Activated CD8-positive, alpha-beta T cell treated with anti-CD3 and anti-CD28 coated beads for 36 hours (primary cell): ENCODE measurements around the gene DIO3. TPM values are rescaled to one million over a fixed set of nuclear protein-coding genes. Genes with fewer than 3 reads are reported as not detected.
"Not testable (repeated sequence)": the region's sequence is repeated elsewhere in the genome, so short reads cannot be mapped to it uniquely, and the experiment has no call there.

Experiments
- ATAC-seq: fragments of 200-7000 bp; cut with Tn5 transposase; one replicate; pipeline ENCODE4 v1.10.0; 2021; ENCODE audit warnings: mild to moderate bottlenecking, moderate library complexity
- CTCF ChIA-PET: fragments of 350-600 bp; sonication (Branson Sonifier 250); formaldehyde crosslinking; loops from one replicate; lab custom pipeline; 2021; ENCODE audit warnings: antibody characterized with exemption; lab: Charles Lee
- POLR2A ChIA-PET: fragments of 350-600 bp; sonication (Branson Sonifier 250); formaldehyde crosslinking; loops from one replicate; lab custom pipeline; 2021; ENCODE audit warnings: antibody characterized with exemption; lab: Charles Lee
- DNase-seq: peaks from one replicate; pipeline ENCODE4 v3.0.0-alpha.2; 2020
- H3K27ac Mint-ChIP-seq: one replicate; pipeline ENCODE4 v1.8.0; 2021; ENCODE audit warnings: mild to moderate bottlenecking, mixed read lengths
- H3K27me3 Mint-ChIP-seq: one replicate; pipeline ENCODE4 v1.8.0; 2021; ENCODE audit warnings: mixed read lengths
- H3K36me3 Mint-ChIP-seq: one replicate; pipeline ENCODE4 v1.8.0; 2021; ENCODE audit warnings: low read depth, mixed read lengths
- H3K4me1 Mint-ChIP-seq: one replicate; pipeline ENCODE4 v1.8.0; 2021; ENCODE audit warnings: low read depth, mixed read lengths
- H3K4me3 Mint-ChIP-seq: one replicate; pipeline ENCODE4 v1.8.0; 2021; ENCODE audit warnings: mild to moderate bottlenecking, moderate library complexity, mixed read lengths
- H3K9me3 Mint-ChIP-seq: one replicate; pipeline ENCODE4 v1.8.0; 2021; ENCODE audit warnings: mixed read lengths
- intact Hi-C: fragments of 100-400 bp; cut with micrococcal nuclease; formaldehyde crosslinking; loops from one replicate; pipeline ENCODE4 v1.10.0; 2022
- total RNA-seq, 2 experiments: library from RNA; stranded (reverse); gene quantifications; one replicate each; pipeline ENCODE4 v1.2.3, GENCODE V29; 2021
- TF ChIP-seq, protein P1 (sequence below): fragments of 200-600 bp; IDR thresholded peaks from one replicate; pipeline ENCODE4 v1.8.0; 2022; ENCODE audit warnings: antibody characterized with exemption, mild to moderate bottlenecking

Gene DIO3
- total RNA-seq, 2 experiments from 2014 or later: not detected

DNA sequence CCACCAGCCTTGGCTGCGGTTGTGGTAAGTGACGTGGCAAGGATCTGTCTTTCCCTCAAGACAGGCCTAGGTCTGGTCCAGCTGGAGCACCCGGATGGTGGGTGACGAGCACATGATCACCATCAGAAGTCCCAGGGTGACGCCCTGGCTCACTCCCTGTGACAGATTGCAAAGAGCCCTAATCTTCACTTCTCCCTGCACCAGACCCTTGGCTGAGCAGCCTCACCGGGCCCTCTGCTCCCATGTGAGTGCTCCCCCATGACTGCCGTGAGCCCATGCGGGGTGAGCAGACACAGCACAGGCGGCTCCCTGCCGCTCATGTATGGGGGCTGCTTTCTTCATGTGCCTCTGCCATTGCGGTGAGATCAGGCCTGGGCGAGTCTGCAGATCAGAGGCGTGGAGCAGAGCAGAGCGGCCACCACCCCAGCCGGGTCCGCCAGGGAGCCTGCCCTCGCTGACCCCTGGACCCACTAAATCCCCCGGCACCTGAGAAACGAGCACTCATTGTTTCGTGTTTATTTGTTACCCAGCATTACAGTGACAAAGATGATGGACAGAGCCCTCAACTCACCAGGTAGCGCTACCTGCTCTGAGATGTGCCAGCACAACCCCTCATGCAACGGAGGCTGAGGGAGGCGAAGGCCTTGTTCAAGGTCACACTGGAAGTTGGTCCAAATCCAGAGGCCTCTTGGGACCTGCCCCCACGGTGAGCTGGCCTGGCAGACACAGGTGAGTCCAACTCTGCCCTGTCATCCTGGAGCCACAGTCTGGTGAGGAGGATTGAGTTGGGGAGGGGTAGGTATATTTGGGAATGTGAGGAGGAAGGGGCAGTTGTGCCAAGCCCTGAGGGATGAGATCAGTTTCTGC lies 9.3 kb upstream of the DIO3 start:
- POLR2A ChIA-PET: no interaction called here
- no peak overlapping the region for H3K27ac Mint-ChIP-seq
- H3K36me3 Mint-ChIP-seq: no peaks in the 10 kb centered on the region
- H3K9me3 Mint-ChIP-seq: no peaks in the 10 kb centered on the region
- no peak for ATAC-seq
- H3K4me3 Mint-ChIP-seq: no peak overlapping the region
- CTCF ChIA-PET: no interaction called here
- peaks cover 4% of the 10 kb centered on the region for H3K27me3 Mint-ChIP-seq
- intact Hi-C loops: no loop called here
- TF ChIP-seq, protein P1, sequence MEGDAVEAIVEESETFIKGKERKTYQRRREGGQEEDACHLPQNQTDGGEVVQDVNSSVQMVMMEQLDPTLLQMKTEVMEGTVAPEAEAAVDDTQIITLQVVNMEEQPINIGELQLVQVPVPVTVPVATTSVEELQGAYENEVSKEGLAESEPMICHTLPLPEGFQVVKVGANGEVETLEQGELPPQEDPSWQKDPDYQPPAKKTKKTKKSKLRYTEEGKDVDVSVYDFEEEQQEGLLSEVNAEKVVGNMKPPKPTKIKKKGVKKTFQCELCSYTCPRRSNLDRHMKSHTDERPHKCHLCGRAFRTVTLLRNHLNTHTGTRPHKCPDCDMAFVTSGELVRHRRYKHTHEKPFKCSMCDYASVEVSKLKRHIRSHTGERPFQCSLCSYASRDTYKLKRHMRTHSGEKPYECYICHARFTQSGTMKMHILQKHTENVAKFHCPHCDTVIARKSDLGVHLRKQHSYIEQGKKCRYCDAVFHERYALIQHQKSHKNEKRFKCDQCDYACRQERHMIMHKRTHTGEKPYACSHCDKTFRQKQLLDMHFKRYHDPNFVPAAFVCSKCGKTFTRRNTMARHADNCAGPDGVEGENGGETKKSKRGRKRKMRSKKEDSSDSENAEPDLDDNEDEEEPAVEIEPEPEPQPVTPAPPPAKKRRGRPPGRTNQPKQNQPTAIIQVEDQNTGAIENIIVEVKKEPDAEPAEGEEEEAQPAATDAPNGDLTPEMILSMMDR: no peak
- no peaks in the 10 kb centered on the region for H3K4me1 Mint-ChIP-seq
- no peak for DNase-seq

- Mint-ChIP-seq H3K36me3 (no peaks in the 10 kb centered on the region), H3K4me3 (no peak overlapping the region), H3K4me1 (no peaks in the 10 kb centered on the region), H3K27me3 (peaks cover 4% of the 10 kb centered on the region), H3K9me3 (no peaks in the 10 kb centered on the region), H3K27ac (no peak overlapping the region)
- ATAC-seq (no peak), DNase-seq (no peak)
- ChIA-PET CTCF (no interaction called here), POLR2A (no interaction called here)
- intact Hi-C loops: no loop called here
- TF ChIP-seq, protein P1: no peak
Measured at GRCh38 chr14:101552786-101553231, 8.5 kb upstream of the DIO3 start.

- TF ChIP-seq, protein P1: no peak
- no peaks in the 10 kb centered on the region for H3K4me1 Mint-ChIP-seq
- intact Hi-C loops: no loop called here
- ChIA-PET CTCF (no interaction called here), POLR2A (no interaction called here)
- no peaks in the 10 kb centered on the region for H3K9me3 Mint-ChIP-seq
- H3K27ac Mint-ChIP-seq: no peak overlapping the region
- H3K4me3 Mint-ChIP-seq: no peak overlapping the region
- DNase-seq (no peak), ATAC-seq (no peak)
- H3K36me3 Mint-ChIP-seq: no peaks in the 10 kb centered on the region
- peaks cover 7% of the 10 kb centered on the region for H3K27me3 Mint-ChIP-seq
Measured at GRCh38 chr14:101553393-101553792, 7.9 kb upstream of the DIO3 start.

GRCh38 chr14:101553931-101554330 lies 7.4 kb upstream of the DIO3 start:
- ChIA-PET POLR2A (no interaction called here), CTCF (no interaction called here)
- TF ChIP-seq, protein P1: no peak
- H3K36me3 Mint-ChIP-seq: no peaks in the 10 kb centered on the region
- no peaks in the 10 kb centered on the region for H3K9me3 Mint-ChIP-seq
- ATAC-seq (no peak), DNase-seq (no peak)
- H3K4me3 Mint-ChIP-seq: no peak overlapping the region
- H3K4me1 Mint-ChIP-seq: no peaks in the 10 kb centered on the region
- intact Hi-C loops: no loop called here
- peaks cover 13% of the 10 kb centered on the region for H3K27me3 Mint-ChIP-seq
- H3K27ac Mint-ChIP-seq: no peak overlapping the region

GRCh38 chr14:101554991-101555668 lies 6.2 kb upstream of the DIO3 start:
- intact Hi-C loops: no loop called here
- no peaks in the 10 kb centered on the region for H3K9me3 Mint-ChIP-seq
- ChIA-PET CTCF (no interaction called here), POLR2A (no interaction called here)
- ATAC-seq: no peak
- H3K36me3 Mint-ChIP-seq: no peaks in the 10 kb centered on the region
- DNase-seq: no peak
- TF ChIP-seq, protein P1: no peak
- H3K4me3 Mint-ChIP-seq: no peak overlapping the region
- H3K27me3 Mint-ChIP-seq: peaks cover 20% of the 10 kb centered on the region
- no peak overlapping the region for H3K27ac Mint-ChIP-seq
- no peaks in the 10 kb centered on the region for H3K4me1 Mint-ChIP-seq

GRCh38 chr14:101555669-101556043 lies 5.6 kb upstream of the DIO3 start:
- H3K4me1 Mint-ChIP-seq, ATAC-seq, H3K4me3 Mint-ChIP-seq, H3K9me3 Mint-ChIP-seq, POLR2A ChIA-PET, DNase-seq, CTCF ChIA-PET, H3K36me3 Mint-ChIP-seq, H3K27ac Mint-ChIP-seq, intact Hi-C loops: not testable (repeated sequence)
- peaks cover 20% of the 10 kb centered on the region for H3K27me3 Mint-ChIP-seq
